Right lobe of liver (tissue), 4 donors: Measurements from ENCODE around the gene KRTAP4-12.
"Not testable (repeated sequence)": the region's sequence is repeated elsewhere in the genome, so short reads cannot be mapped to it uniquely, and the experiment has no call there.

ENCODE experiments used
- POLR2A ChIP-seq: fragments of 450-650 bp; IDR thresholded peaks from one replicate; pipeline ENCODE4 v1.6.1; 2017; ENCODE audit warnings: antibody characterized with exemption, mild to moderate bottlenecking
- TF ChIP-seq, protein P1 (sequence below), 4 donors: fragments of 200-600 bp in 3 of 4; fragments of 450-650 bp in 1 of 4; IDR thresholded peaks; one replicate each; pipeline versions ENCODE4 v1.5.1 to v1.8.0; 2016 to 2022; ENCODE audit warnings: antibody characterized with exemption in 4 of 4, mild to moderate bottlenecking in 2 of 4
- donor health status: DM: no; HTN: no; CAD: no.
- donor health status: DM: no; HTN: no; CAD: no.
- donor health status: DM: no; HTN: yes; CAD: no.

DNA sequence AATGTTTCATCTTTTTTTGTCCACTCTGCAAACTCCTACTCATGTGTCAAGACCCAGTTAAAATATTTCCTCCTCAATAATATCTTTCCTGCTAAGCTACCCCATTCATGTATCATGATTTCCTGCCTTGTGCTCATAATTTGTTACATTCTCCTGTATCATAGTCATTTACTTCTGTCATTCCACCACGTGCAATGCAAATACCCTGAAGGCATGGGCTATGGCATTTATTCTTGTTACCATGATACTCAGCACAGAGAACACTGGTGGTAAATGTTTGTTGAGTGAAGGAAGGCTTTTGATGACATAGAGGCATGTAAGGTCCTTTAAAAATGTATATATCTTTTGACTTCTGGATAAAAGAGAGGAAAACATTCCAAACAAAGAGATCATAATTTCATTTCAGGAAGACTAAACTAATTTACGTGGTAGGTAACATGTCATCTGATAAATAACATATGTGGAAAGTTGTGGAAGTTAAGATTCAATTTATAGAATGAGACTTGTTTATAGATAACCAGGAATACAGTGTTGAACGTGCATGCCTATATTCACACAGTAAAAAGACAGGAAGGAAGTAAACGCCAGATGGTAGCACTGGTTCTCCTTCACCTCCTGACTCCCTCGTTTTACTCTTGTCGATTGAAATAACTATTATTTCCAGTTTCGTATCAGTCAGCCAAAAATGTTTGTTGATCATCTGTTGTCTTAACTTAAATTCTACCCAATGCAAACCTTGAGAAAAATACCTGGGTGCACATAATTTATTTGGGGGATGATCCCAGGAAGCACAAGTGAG lies 24.1 kb downstream of the KRTAP4-12 start:
- TF ChIP-seq POLR2A: not testable (repeated sequence)
- TF ChIP-seq, protein P1, sequence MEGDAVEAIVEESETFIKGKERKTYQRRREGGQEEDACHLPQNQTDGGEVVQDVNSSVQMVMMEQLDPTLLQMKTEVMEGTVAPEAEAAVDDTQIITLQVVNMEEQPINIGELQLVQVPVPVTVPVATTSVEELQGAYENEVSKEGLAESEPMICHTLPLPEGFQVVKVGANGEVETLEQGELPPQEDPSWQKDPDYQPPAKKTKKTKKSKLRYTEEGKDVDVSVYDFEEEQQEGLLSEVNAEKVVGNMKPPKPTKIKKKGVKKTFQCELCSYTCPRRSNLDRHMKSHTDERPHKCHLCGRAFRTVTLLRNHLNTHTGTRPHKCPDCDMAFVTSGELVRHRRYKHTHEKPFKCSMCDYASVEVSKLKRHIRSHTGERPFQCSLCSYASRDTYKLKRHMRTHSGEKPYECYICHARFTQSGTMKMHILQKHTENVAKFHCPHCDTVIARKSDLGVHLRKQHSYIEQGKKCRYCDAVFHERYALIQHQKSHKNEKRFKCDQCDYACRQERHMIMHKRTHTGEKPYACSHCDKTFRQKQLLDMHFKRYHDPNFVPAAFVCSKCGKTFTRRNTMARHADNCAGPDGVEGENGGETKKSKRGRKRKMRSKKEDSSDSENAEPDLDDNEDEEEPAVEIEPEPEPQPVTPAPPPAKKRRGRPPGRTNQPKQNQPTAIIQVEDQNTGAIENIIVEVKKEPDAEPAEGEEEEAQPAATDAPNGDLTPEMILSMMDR (IDR thresholded peaks at IDR 0.05): not testable (repeated sequence)
